GM12874 (cell line): ENCODE data around the gene S100A1.

Source experiments
- CTCF ChIP-seq: IDR thresholded peaks from 2 replicates; pipeline ENCODE4 v1.5.1; 2011; ENCODE audit warnings: low read depth, mild to moderate bottlenecking, control low read depth, low read length, moderate library complexity; ENCODE audit not compliant: insufficient read depth

The S100A1 gene

GRCh38 chr1:153647346-153647714 lies 19.1 kb downstream of the S100A1 start:
- TF ChIP-seq CTCF = no peak

GRCh38 chr1:153648000-153648643 lies 19.9 kb downstream of the S100A1 start:
- no peak for TF ChIP-seq CTCF

GRCh38 chr1:153649137-153649862 lies 21.1 kb downstream of the S100A1 start:
- no peak for TF ChIP-seq CTCF

- no peak for TF ChIP-seq CTCF
Measured at GRCh38 chr1:153649863-153650235, 21.6 kb downstream of the S100A1 start.

GRCh38 chr1:153651771-153652170 lies 23.5 kb downstream of the S100A1 start:
- no peak for TF ChIP-seq CTCF

GRCh38 chr1:153652805-153653500 lies 24.7 kb downstream of the S100A1 start:
- no peak for TF ChIP-seq CTCF

GRCh38 chr1:153655333-153655732 lies 27.1 kb downstream of the S100A1 start:
- TF ChIP-seq CTCF = no peak
